Measurements from ENCODE around the gene STK33.

The STK33 gene

DNA sequence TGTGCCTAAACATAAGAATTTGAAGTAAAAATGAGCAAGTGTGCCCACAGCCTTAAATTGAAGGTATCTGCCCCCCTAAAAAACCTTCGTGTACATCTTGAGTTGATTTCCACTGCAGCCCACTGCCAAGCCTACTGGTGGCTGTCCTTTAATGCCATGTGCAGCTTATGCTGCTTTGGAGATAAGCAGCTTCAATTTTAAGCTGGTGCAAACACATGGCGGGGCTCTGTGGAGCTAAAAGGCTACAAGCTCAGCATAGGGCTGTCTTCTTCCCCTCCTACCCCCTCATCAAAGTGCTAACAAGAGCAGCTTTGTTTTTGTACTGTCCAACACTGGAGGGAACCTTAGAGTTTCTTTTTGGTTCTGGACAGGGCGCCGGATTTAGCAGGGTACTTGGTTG lies 201.9 kb downstream of the STK33 start (continued):
- TF ChIP-seq, protein P1, sequence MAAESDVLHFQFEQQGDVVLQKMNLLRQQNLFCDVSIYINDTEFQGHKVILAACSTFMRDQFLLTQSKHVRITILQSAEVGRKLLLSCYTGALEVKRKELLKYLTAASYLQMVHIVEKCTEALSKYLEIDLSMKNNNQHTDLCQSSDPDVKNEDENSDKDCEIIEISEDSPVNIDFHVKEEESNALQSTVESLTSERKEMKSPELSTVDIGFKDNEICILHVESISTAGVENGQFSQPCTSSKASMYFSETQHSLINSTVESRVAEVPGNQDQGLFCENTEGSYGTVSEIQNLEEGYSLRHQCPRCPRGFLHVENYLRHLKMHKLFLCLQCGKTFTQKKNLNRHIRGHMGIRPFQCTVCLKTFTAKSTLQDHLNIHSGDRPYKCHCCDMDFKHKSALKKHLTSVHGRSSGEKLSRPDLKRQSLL (tag by site-specific recombination; IDR thresholded peaks at IDR 0.05) = no peak

DNA sequence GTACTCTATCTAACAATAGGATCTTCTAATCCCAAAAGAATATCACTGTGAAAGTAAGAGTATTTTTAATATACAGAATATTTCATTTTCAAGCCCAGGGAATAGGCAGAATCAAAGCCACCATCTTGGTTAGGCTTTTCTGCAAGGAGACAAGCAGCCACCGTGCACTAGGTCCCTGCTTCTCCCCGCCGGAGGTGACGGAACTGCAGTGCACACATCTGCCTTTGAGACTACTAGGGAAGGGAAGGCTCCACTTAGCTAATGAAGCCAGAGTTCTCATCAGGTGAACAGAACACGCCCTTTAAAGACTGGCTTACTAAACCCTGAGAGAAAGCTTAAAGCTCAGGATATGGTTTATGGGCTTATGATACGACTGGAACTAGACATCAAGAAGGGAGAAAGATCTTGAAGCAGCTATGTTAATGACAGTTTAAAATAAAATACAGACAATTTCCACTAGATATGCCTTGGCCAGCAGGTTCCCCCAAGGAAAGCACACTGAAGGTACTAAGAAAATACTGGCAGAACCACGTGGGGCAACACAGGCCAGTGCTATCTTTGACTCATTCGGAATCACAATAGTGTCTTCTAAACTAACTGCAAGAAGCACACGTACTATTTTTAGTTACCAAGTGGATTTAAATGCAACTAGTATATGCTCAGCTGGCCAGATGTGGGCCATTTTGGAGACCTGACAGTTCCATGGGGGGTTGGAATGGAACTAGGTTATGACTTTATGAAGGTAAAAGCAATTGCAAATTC lies 203.0 kb downstream of the STK33 start:
- no peaks in the 10 kb centered on the region for H3K9me3 ChIP-seq (ENCODE audit: control insufficient read depth, insufficient read depth, low read depth, low read length)
- no peak overlapping the region for H3K27ac ChIP-seq (ENCODE audit: extremely low read depth, low read depth, low read length)
- TF ChIP-seq, protein P2, sequence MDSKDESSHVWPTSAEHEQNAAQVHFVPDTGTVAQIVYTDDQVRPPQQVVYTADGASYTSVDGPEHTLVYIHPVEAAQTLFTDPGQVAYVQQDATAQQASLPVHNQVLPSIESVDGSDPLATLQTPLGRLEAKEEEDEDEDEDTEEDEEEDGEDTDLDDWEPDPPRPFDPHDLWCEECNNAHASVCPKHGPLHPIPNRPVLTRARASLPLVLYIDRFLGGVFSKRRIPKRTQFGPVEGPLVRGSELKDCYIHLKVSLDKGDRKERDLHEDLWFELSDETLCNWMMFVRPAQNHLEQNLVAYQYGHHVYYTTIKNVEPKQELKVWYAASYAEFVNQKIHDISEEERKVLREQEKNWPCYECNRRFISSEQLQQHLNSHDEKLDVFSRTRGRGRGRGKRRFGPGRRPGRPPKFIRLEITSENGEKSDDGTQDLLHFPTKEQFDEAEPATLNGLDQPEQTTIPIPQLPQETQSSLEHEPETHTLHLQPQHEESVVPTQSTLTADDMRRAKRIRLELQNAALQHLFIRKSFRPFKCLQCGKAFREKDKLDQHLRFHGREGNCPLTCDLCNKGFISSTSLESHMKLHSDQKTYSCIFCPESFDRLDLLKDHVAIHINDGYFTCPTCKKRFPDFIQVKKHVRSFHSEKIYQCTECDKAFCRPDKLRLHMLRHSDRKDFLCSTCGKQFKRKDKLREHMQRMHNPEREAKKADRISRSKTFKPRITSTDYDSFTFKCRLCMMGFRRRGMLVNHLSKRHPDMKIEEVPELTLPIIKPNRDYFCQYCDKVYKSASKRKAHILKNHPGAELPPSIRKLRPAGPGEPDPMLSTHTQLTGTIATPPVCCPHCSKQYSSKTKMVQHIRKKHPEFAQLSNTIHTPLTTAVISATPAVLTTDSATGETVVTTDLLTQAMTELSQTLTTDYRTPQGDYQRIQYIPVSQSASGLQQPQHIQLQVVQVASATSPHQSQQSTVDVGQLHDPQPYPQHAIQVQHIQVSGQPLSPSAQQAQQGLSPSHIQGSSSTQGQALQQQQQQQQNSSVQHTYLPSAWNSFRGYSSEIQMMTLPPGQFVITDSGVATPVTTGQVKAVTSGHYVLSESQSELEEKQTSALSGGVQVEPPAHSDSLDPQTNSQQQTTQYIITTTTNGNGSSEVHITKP (tag by site-specific recombination; IDR thresholded peaks at IDR 0.05) = no peak
- TF ChIP-seq ZBTB17 (tag by site-specific recombination; IDR thresholded peaks at IDR 0.05) = no peak
- no peak for TF ChIP-seq ZNF677 (tag by site-specific recombination; IDR thresholded peaks at IDR 0.05)
- no peak for TF ChIP-seq ZNF302 (tag by site-specific recombination; IDR thresholded peaks at IDR 0.05; ENCODE audit: low read depth)
- TF ChIP-seq, protein P3, sequence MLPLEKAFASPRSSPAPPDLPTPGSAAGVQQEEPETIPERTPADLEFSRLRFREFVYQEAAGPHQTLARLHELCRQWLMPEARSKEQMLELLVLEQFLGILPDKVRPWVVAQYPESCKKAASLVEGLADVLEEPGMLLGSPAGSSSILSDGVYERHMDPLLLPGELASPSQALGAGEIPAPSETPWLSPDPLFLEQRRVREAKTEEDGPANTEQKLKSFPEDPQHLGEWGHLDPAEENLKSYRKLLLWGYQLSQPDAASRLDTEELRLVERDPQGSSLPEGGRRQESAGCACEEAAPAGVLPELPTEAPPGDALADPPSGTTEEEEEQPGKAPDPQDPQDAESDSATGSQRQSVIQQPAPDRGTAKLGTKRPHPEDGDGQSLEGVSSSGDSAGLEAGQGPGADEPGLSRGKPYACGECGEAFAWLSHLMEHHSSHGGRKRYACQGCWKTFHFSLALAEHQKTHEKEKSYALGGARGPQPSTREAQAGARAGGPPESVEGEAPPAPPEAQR (tag by site-specific recombination; IDR thresholded peaks at IDR 0.05) = no peak
- TF ChIP-seq, protein P4, sequence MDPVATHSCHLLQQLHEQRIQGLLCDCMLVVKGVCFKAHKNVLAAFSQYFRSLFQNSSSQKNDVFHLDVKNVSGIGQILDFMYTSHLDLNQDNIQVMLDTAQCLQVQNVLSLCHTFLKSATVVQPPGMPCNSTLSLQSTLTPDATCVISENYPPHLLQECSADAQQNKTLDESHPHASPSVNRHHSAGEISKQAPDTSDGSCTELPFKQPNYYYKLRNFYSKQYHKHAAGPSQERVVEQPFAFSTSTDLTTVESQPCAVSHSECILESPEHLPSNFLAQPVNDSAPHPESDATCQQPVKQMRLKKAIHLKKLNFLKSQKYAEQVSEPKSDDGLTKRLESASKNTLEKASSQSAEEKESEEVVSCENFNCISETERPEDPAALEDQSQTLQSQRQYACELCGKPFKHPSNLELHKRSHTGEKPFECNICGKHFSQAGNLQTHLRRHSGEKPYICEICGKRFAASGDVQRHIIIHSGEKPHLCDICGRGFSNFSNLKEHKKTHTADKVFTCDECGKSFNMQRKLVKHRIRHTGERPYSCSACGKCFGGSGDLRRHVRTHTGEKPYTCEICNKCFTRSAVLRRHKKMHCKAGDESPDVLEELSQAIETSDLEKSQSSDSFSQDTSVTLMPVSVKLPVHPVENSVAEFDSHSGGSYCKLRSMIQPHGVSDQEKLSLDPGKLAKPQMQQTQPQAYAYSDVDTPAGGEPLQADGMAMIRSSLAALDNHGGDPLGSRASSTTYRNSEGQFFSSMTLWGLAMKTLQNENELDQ (tag by site-specific recombination; IDR thresholded peaks at IDR 0.05; ENCODE audit: low read depth) = no peak
- TF ChIP-seq BCL11B (tag by site-specific recombination; IDR thresholded peaks at IDR 0.05; ENCODE audit: low read depth) = no peak
- ChIA-PET CTCF (interaction anchor here (2.4 kb wide), 1 partner anchor 176 kb away, joined by 9 read pairs; no protein-coding TSS in a partner anchor), POLR2A (no interaction called here)
- no peak overlapping the region for H3K4me3 ChIP-seq (ENCODE audit: low read depth, low read length)
- H3K4me1 ChIP-seq (ENCODE audit: control insufficient read depth, insufficient read depth, low read length) = no peaks in the 10 kb centered on the region
- H3K36me3 ChIP-seq (ENCODE audit: control insufficient read depth in 2 of 2, insufficient read depth in 1 of 2, low read length in 2 of 2) = no peaks in the 10 kb centered on the region

DNA sequence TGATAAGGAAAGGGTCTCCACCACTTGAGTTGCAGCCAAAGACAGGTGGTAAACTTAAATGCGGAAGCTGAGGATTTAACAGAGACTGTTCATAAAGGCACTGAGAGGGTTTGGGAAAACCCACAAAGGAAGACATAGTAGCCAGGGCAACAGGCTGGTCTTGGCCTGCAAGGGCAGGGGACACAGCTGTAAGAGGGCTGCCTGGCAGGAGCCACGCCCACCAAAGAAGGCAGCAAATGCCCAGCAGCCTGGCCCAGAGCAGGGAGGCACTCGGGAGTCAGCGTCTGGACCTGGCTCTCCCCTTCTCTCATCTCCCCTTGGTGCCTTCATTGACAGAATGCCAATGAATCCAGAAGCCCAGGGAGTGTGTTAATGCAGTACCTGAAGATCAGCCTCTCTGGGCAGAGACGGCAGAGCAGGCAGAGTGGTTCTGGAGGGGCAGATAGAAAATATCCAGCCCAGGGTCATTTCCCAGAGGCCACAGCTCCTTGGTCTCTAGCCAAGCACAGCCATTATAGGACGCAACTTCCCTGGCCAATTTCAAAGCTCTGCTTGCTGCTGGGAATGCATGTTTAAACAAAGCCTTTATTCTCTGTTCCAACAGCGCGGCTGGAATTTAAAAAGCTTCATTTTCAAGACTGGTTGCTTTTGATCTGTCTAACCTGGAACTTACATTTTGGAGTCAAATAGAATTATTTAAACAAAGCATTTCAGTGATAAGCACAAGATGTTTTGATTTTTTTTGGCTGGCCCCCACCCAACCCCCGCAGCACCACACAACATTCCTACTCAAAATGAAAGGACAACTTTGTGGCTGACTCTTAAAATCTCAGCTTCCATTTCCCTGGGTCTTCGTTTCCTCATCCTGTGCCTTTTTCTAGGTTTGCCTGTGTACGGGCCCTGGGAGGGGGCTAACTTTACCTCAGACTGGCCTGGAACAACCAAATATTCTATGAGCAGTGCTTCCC lies 204.7 kb downstream of the STK33 start:
- no peaks in the 10 kb centered on the region for H3K4me1 ChIP-seq (ENCODE audit: control insufficient read depth, insufficient read depth, low read length)
- ChIA-PET POLR2A (no interaction called here), CTCF (no interaction called here)
- H3K4me3 ChIP-seq (ENCODE audit: low read depth, low read length) = no peak overlapping the region
- H3K27ac ChIP-seq (ENCODE audit: extremely low read depth, low read depth, low read length) = no peak overlapping the region
- H3K36me3 ChIP-seq (ENCODE audit: control insufficient read depth in 2 of 2, insufficient read depth in 1 of 2, low read length in 2 of 2) = no peaks in the 10 kb centered on the region
- no peaks in the 10 kb centered on the region for H3K9me3 ChIP-seq (ENCODE audit: control insufficient read depth, insufficient read depth, low read depth, low read length)
- TF ChIP-seq ZFP37 (tag by site-specific recombination; IDR thresholded peaks at IDR 0.05) (no peak), KLF8 (tag by site-specific recombination; IDR thresholded peaks at IDR 0.05) (no peak), ZNF366 (tag by site-specific recombination; conservative IDR thresholded peaks at IDR 0.05) (no peak), ZNF350 (tag by site-specific recombination; IDR thresholded peaks at IDR 0.05) (no peak), ZNF335 (tag by site-specific recombination; conservative IDR thresholded peaks at IDR 0.05) (no peak), BCL11A (tag by site-specific recombination; IDR thresholded peaks at IDR 0.05; ENCODE audit: low read depth) (no peak), ZNF426 (tag by site-specific recombination; IDR thresholded peaks at IDR 0.05) (no peak)
- TF ChIP-seq, protein P5, sequence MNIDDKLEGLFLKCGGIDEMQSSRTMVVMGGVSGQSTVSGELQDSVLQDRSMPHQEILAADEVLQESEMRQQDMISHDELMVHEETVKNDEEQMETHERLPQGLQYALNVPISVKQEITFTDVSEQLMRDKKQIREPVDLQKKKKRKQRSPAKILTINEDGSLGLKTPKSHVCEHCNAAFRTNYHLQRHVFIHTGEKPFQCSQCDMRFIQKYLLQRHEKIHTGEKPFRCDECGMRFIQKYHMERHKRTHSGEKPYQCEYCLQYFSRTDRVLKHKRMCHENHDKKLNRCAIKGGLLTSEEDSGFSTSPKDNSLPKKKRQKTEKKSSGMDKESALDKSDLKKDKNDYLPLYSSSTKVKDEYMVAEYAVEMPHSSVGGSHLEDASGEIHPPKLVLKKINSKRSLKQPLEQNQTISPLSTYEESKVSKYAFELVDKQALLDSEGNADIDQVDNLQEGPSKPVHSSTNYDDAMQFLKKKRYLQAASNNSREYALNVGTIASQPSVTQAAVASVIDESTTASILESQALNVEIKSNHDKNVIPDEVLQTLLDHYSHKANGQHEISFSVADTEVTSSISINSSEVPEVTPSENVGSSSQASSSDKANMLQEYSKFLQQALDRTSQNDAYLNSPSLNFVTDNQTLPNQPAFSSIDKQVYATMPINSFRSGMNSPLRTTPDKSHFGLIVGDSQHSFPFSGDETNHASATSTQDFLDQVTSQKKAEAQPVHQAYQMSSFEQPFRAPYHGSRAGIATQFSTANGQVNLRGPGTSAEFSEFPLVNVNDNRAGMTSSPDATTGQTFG (tag by site-specific recombination; IDR thresholded peaks at IDR 0.05; ENCODE audit: borderline replicate concordance) = no peak

Data from HEK293 (cell line).